HG02759 (cell line): ENCODE data around the gene KRTAP20-3.

Source experiments
- ATAC-seq: cut with Tn5 transposase; IDR thresholded peaks from one replicate; pipeline ENCODE4 v1.9.1; 2021; ENCODE audit warnings: mild to moderate bottlenecking, moderate library complexity; ENCODE audit not compliant: unreplicated experiment

KRTAP20-3 gene

DNA sequence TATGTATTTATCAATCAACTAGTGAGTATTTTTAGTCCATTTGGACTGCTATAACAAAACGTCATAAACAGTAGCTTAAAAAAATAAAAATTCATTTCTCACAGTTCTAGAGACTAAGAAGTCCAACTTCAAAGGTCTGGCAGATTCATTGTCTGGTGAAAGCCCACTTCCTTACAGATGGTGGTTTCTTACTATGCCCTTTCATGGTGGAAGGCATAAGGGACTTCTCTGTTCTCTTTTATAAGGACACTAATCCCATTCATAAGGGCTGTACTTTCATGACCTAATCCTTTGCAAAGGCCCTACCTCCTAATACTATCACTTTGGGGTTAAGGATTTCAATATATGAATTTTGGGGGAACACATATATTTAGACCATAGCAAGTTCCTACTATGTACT is 37.9 kb downstream of the KRTAP20-3 start:
- ATAC-seq, result no peak

DNA sequence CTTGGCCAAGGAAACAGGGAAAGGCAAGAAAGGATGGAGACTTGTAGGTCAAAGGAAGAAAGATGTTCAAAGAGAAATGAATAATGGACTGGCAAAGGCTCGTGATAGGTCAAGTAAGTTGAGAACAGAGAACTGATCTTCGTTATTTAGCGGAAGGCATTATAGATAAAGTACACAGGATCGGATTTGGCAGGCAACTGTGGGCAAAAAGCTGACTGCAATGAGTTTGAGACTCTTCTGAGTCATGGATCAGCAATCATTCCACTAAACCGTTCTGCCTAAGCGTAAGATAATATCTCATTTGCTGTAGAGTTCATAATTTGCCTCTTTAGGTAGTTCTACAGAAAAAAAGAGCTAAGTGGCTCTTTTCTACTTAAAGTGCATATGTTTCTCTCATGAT is 41.8 kb downstream of the KRTAP20-3 start:
- no peak for ATAC-seq

DNA sequence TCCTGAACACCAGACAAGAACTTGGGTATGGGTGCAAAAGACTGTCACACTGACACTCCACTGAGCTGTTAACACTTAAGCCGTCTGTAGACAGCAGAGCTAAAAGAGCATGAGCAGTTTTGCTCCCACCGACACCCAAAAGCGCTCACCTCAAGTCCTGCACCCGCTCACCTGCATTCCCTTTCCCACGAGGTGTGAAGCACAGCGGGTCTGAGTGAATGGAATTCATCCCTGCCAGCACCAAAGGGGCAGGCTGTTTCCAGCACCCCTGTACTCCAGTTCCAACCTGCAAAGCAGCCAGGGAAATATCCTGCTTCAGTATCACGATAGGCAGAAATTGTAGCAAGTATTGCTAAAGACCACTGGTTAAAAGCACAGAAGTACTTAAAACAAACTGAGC is 47.2 kb downstream of the KRTAP20-3 start:
- ATAC-seq, result no peak
